A549 (cell line): ENCODE results near the gene EGFL8. TPM values are rescaled to one million over a fixed set of nuclear protein-coding genes. Genes with fewer than 3 reads are reported as not detected.
"Not testable (repeated sequence)": the region's sequence is repeated elsewhere in the genome, so short reads cannot be mapped to it uniquely, and the experiment has no call there.

ENCODE experiments used
- ATAC-seq, 2 experiments: fragments of 200-7000 bp in 1 of 2; fragments of >200 bp in 1 of 2; cut with Nextera tagmentation in 1 of 2; cut with Tn5 transposase in 1 of 2; 3 replicates each; pipeline versions ENCODE4 v1.8.0 to v1.9.1; 2018 to 2020; ENCODE audit warnings: mild to moderate bottlenecking in 1 of 2, moderate library complexity in 1 of 2
- CTCF ChIA-PET: fragments of 300-600 bp; sonication (Branson Sonifier 250); formaldehyde crosslinking; extraction: SDS; loops from one replicate; lab custom pipeline; 2021; ENCODE audit warnings: antibody characterized with exemption, inconsistent platforms; lab: Yijun Ruan, JAX
- POLR2A ChIA-PET: fragments of 350-600 bp; formaldehyde crosslinking; extraction: SDS; loops from one replicate; lab custom pipeline; 2021; ENCODE audit warnings: antibody characterized with exemption, inconsistent platforms; lab: Yijun Ruan, JAX
- DNase-seq, 2 experiments: peaks; one replicate each; pipeline versions ENCODE4 v3.0.0 to v3.0.0-alpha.2; 2011 to 2016; ENCODE audit warnings: low read depth in 1 of 2, low spot score in 1 of 2
- FAIRE-seq: peaks from 2 replicates; lab custom pipeline; 2011; peaks lifted over from hg19 to GRCh38; lab: Jason Lieb, UNC
- H3K27ac ChIP-seq, 2 experiments: fragments of >200 bp; sonication (Bioruptor Twin); formaldehyde crosslinking; 3 replicates each; pipeline ENCODE4 v1.5.1; 2016 to 2017
- H3K4me1 ChIP-seq: fragments of >200 bp; sonication (Bioruptor Twin); formaldehyde crosslinking; 3 replicates; pipeline ENCODE4 v1.6.1; 2016
- H3K4me2 ChIP-seq: fragments of >200 bp; sonication (Bioruptor Twin); formaldehyde crosslinking; 3 replicates; pipeline ENCODE4 v1.6.1; 2016
- H3K4me3 ChIP-seq: fragments of >200 bp; sonication (Bioruptor Twin); formaldehyde crosslinking; 3 replicates; pipeline ENCODE4 v1.5.1; 2016
- H3K9me3 ChIP-seq: fragments of >200 bp; sonication (Bioruptor Twin); formaldehyde crosslinking; 3 replicates; pipeline ENCODE4 v1.6.1; 2016
- CEBPB ChIP-seq, 2 experiments: fragments of >200 bp in 1 of 2; sonication (Bioruptor Twin) in 1 of 2; formaldehyde crosslinking in 1 of 2; IDR thresholded peaks; 2 replicates each; pipeline ENCODE4 v1.6.1; 2012 to 2016
- ESRRA ChIP-seq: fragments of 150-350 bp; IDR thresholded peaks from 2 replicates; pipeline ENCODE4 v1.6.1; 2014; ENCODE audit warnings: mild to moderate bottlenecking, low read length, borderline replicate concordance
- FOSB ChIP-seq: fragments of 250-450 bp; sonication (Bioruptor Pico); IDR thresholded peaks from 2 replicates; pipeline ENCODE4 v1.5.0; 2020; ENCODE audit warnings: mild to moderate bottlenecking, moderate library complexity
- FOSL2 ChIP-seq, 2 experiments: fragments of 450-650 bp in 1 of 2; fragments of >200 bp in 1 of 2; sonication (Bioruptor Twin) in 1 of 2; formaldehyde crosslinking; IDR thresholded peaks; 2 replicates each; pipeline versions ENCODE4 v1.5.0 to v1.6.1; 2016 to 2020; ENCODE audit warnings: mild to moderate bottlenecking in 1 of 2, moderate library complexity in 1 of 2
- FOXS1 ChIP-seq: fragments of 250-450 bp; sonication (Bioruptor Pico); IDR thresholded peaks from 2 replicates; pipeline ENCODE4 v1.5.0; 2020; ENCODE audit warnings: mild to moderate bottlenecking, moderate library complexity
- HES2 ChIP-seq: fragments of >200 bp; sonication (Bioruptor Twin); formaldehyde crosslinking; IDR thresholded peaks from 2 replicates; pipeline ENCODE4 v1.6.1; 2016
- HEYL ChIP-seq: fragments of 250-450 bp; sonication (Bioruptor Pico); IDR thresholded peaks from 2 replicates; pipeline ENCODE4 v1.8.0; 2021; ENCODE audit warnings: mild to moderate bottlenecking, moderate library complexity
- HOXA7 ChIP-seq: fragments of 250-450 bp; sonication (Bioruptor Pico); IDR thresholded peaks from 2 replicates; pipeline ENCODE4 v1.5.0; 2020; ENCODE audit warnings: mild to moderate bottlenecking, moderate library complexity
- JUNB ChIP-seq: fragments of >200 bp; sonication (Bioruptor Twin); formaldehyde crosslinking; IDR thresholded peaks from 2 replicates; pipeline ENCODE4 v1.6.1; 2016
- KDM5A ChIP-seq: fragments of 200-600 bp; sonication (generic); IDR thresholded peaks from 2 replicates; pipeline ENCODE4 v1.6.1; 2016; ENCODE audit warnings: antibody characterized with exemption, mild to moderate bottlenecking
- MAZ ChIP-seq: fragments of 150-350 bp; IDR thresholded peaks from 2 replicates; pipeline ENCODE4 v1.6.1; 2014; ENCODE audit warnings: antibody characterized with exemption, low read depth, low read length, borderline replicate concordance
- MYC ChIP-seq: IDR thresholded peaks from 2 replicates; pipeline ENCODE4 v1.6.1; 2012; ENCODE audit warnings: mild to moderate bottlenecking, inconsistent platforms, low read length, improper control_type of control experiment, borderline replicate concordance
- NPAS2 ChIP-seq: fragments of 250-450 bp; sonication (Bioruptor Pico); IDR thresholded peaks from 2 replicates; pipeline ENCODE4 v1.8.0; 2022; ENCODE audit warnings: mild to moderate bottlenecking, moderate library complexity, borderline replicate concordance
- PHF8 ChIP-seq: fragments of 200-600 bp; sonication (generic); IDR thresholded peaks from 2 replicates; pipeline ENCODE4 v1.6.1; 2016; ENCODE audit warnings: low read depth, mild to moderate bottlenecking, antibody characterized with exemption, moderate library complexity, borderline replicate concordance
- RAD21 ChIP-seq, 2 experiments: fragments of >200 bp in 1 of 2; sonication (Bioruptor Twin) in 1 of 2; formaldehyde crosslinking in 1 of 2; IDR thresholded peaks in 1 of 2; conservative IDR thresholded peaks in 1 of 2; 2 replicates in 1 of 2; 3 replicates in 1 of 2; pipeline ENCODE4 v1.6.1; 2012 to 2018; ENCODE audit warnings: inconsistent platforms in 1 of 2
- RARB ChIP-seq: fragments of 250-450 bp; sonication (Bioruptor Pico); IDR thresholded peaks from 2 replicates; pipeline ENCODE4 v1.8.0; 2021; ENCODE audit warnings: mild to moderate bottlenecking, moderate library complexity
- RCOR1 ChIP-seq: fragments of 150-350 bp; IDR thresholded peaks from 2 replicates; pipeline ENCODE4 v1.6.1; 2014; ENCODE audit warnings: antibody characterized with exemption, low read length, low read depth
- USF2 ChIP-seq: fragments of 450-650 bp; IDR thresholded peaks from 2 replicates; pipeline ENCODE4 v1.6.1; 2014; ENCODE audit warnings: antibody characterized with exemption
- ZSCAN20 ChIP-seq: fragments of 250-450 bp; sonication (Bioruptor Pico); IDR thresholded peaks from 2 replicates; pipeline ENCODE4 v1.8.0; 2022; ENCODE audit warnings: mild to moderate bottlenecking, moderate library complexity
- WGBS: methylation state at CpG from one replicate; pipeline ENCODE4 v1.1.6; 2017; ENCODE audit errors: missing lambda C conversion rate; 5-methylcytosine and 5-hydroxymethylcytosine counted together
- polyA plus RNA-seq, 4 experiments: library from polyadenylated mRNA; depleted of rRNA in 3 of 4; stranded (reverse); fragments of >200 nt; fragmentation: RNase III in 1 of 4; extraction: RNeasy Plus Mini Kit Qiagen cat#74134 plus additional on column Dnase treatment in 1 of 4; gene quantifications; 2 replicates in 3 of 4; 3 replicates in 1 of 4; pipeline ENCODE4 v1.2.3, GENCODE V29; 2011 to 2017
- TF ChIP-seq, protein P1 (sequence below): fragments of >200 bp; sonication (Bioruptor Twin); formaldehyde crosslinking; IDR thresholded peaks from 3 replicates; pipeline ENCODE4 v1.6.1; 2016
- TF ChIP-seq, protein P2 (sequence below): IDR thresholded peaks from 2 replicates; pipeline ENCODE4 v1.6.1; 2012
- TF ChIP-seq, protein P3 (sequence below): fragments of >200 bp; sonication (Bioruptor Twin); formaldehyde crosslinking; IDR thresholded peaks from 3 replicates; pipeline ENCODE4 v1.5.1; 2016

The EGFL8 gene
- polyA plus RNA-seq, 2 of the 4 experiments (the other 2 are of a cell fraction), result 2.0 to 3.1 TPM

GRCh38 chr6:32139590-32139989 is 24.8 kb upstream of the EGFL8 start (continued):
- TF ChIP-seq MYC (no peak), JUNB (no peak), FOSB (CRISPR knock-in tag) (no peak), FOXS1 (CRISPR knock-in tag) (no peak), CEBPB (IDR thresholded peaks at IDR 0.05) (no peak), RARB (CRISPR knock-in tag) (no peak)

GRCh38 chr6:32140420-32141046 is 23.9 kb upstream of the EGFL8 start:
- no peaks in the 10 kb centered on the region for H3K4me1 ChIP-seq
- no peak for TF ChIP-seq RAD21 (conservative IDR thresholded peaks at IDR 0.05 in 1 of 2, IDR thresholded peaks at IDR 0.05 in 1 of 2)
- no peak for TF ChIP-seq PHF8
- no peak for TF ChIP-seq ESRRA
- no peak for TF ChIP-seq USF2
- TF ChIP-seq, protein P1, sequence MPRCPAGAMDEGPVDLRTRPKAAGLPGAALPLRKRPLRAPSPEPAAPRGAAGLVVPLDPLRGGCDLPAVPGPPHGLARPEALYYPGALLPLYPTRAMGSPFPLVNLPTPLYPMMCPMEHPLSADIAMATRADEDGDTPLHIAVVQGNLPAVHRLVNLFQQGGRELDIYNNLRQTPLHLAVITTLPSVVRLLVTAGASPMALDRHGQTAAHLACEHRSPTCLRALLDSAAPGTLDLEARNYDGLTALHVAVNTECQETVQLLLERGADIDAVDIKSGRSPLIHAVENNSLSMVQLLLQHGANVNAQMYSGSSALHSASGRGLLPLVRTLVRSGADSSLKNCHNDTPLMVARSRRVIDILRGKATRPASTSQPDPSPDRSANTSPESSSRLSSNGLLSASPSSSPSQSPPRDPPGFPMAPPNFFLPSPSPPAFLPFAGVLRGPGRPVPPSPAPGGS, result no peak
- no peak for TF ChIP-seq MAZ
- no peak for TF ChIP-seq HES2
- TF ChIP-seq, protein P2, sequence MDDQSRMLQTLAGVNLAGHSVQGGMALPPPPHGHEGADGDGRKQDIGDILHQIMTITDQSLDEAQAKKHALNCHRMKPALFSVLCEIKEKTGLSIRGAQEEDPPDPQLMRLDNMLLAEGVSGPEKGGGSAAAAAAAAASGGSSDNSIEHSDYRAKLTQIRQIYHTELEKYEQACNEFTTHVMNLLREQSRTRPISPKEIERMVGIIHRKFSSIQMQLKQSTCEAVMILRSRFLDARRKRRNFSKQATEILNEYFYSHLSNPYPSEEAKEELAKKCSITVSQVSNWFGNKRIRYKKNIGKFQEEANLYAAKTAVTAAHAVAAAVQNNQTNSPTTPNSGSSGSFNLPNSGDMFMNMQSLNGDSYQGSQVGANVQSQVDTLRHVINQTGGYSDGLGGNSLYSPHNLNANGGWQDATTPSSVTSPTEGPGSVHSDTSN, result no peak
- TF ChIP-seq RCOR1, result no peak
- no peak for TF ChIP-seq ZSCAN20 (CRISPR knock-in tag)
- TF ChIP-seq HEYL (CRISPR knock-in tag), result no peak
- TF ChIP-seq HOXA7 (CRISPR knock-in tag), result no peak
- no peak for TF ChIP-seq KDM5A
- TF ChIP-seq, protein P3, sequence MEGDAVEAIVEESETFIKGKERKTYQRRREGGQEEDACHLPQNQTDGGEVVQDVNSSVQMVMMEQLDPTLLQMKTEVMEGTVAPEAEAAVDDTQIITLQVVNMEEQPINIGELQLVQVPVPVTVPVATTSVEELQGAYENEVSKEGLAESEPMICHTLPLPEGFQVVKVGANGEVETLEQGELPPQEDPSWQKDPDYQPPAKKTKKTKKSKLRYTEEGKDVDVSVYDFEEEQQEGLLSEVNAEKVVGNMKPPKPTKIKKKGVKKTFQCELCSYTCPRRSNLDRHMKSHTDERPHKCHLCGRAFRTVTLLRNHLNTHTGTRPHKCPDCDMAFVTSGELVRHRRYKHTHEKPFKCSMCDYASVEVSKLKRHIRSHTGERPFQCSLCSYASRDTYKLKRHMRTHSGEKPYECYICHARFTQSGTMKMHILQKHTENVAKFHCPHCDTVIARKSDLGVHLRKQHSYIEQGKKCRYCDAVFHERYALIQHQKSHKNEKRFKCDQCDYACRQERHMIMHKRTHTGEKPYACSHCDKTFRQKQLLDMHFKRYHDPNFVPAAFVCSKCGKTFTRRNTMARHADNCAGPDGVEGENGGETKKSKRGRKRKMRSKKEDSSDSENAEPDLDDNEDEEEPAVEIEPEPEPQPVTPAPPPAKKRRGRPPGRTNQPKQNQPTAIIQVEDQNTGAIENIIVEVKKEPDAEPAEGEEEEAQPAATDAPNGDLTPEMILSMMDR, result no peak
- no peak for TF ChIP-seq FOSL2 (IDR thresholded peaks at IDR 0.05)
- TF ChIP-seq FOSL2 (CRISPR knock-in tag; IDR thresholded peaks at IDR 0.05), result no peak
- TF ChIP-seq NPAS2 (CRISPR knock-in tag), result no peak
- DNase-seq (no peak), FAIRE-seq (no peak), ATAC-seq (no peak)
- ChIA-PET POLR2A (no interaction called here), CTCF (interaction anchor here (0.6 to 0.9 kb wide), 2 partner anchors 40 to 46 kb away, joined by 3 read pairs; no protein-coding TSS in a partner anchor)
- 78% methylated on average over 5 of the region's 5 CpGs for WGBS
- H3K4me2 ChIP-seq, result no peak overlapping the region
- no peaks in the 10 kb centered on the region for H3K9me3 ChIP-seq
- H3K27ac ChIP-seq, result no peak overlapping the region
- H3K4me3 ChIP-seq, result no peak overlapping the region

DNA sequence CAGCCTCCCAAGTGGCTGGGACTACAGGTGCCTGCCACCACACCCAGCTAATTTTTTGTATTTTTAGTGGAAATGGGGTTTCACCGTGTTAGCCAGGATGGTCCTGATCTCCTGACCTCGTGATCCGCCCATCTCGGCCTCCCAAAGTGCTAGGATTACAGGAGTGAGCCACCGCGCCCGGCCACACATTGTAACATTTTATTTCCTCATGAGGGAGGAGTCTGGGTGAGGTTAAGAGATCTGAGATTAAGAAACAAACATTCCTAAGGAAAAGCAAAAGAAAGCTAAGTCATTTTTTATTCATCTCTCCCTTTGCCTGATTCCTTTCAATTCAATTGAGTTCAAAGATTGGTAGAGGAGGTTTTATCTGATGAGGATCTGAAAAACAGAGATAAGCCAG is 20.2 kb upstream of the EGFL8 start:
- H3K4me1 ChIP-seq, H3K4me3 ChIP-seq, H3K9me3 ChIP-seq, FAIRE-seq, POLR2A ChIA-PET, H3K27ac ChIP-seq, DNase-seq, H3K4me2 ChIP-seq, ATAC-seq: not testable (repeated sequence)
- 75% methylated on average over 7 of the region's 7 CpGs for WGBS
- CTCF ChIA-PET, result interaction anchor here (1.0 to 4.2 kb wide), 2 partner anchors 11 to 26 kb away, joined by 3 to 15 read pairs; no protein-coding TSS in a partner anchor
